ENCODE results near the gene COMMD7. TPM values are rescaled to one million over a fixed set of nuclear protein-coding genes. Genes with fewer than 3 reads are reported as not detected.
"Not testable (repeated sequence)": the region's sequence is repeated elsewhere in the genome, so short reads cannot be mapped to it uniquely, and the experiment has no call there.

COMMD7 gene
- polyA plus RNA-seq, 1 donor = 40.8 TPM

GRCh38 chr20:32728435-32728834 lies 14.8 kb downstream of the COMMD7 start:
- DNase-seq = not testable (repeated sequence)

- DNase-seq = no peak
Measured at GRCh38 chr20:32727683-32728082, 15.6 kb downstream of the COMMD7 start.

- no peak for DNase-seq
Measured at GRCh38 chr20:32718749-32719348, 24.4 kb downstream of the COMMD7 start.

- no peak for DNase-seq
Measured at GRCh38 chr20:32711346-32711745, 31.9 kb downstream of the COMMD7 start.

GRCh38 chr20:32709632-32710121 lies 33.6 kb downstream of the COMMD7 start:
- no peak for DNase-seq

- not testable (repeated sequence) for DNase-seq
Measured at GRCh38 chr20:32709029-32709631, 34.1 kb downstream of the COMMD7 start.

GRCh38 chr20:32707691-32708581 lies 35.3 kb downstream of the COMMD7 start:
- DNase-seq = no peak

- no peak for DNase-seq
Measured at GRCh38 chr20:32706486-32706885, 36.8 kb downstream of the COMMD7 start.

- no peak for DNase-seq
Measured at GRCh38 chr20:32702706-32703425, 40.4 kb downstream of the COMMD7 start.

- DNase-seq = no peak
Measured at GRCh38 chr20:32697608-32698007, 45.7 kb downstream of the COMMD7 start.

GRCh38 chr20:32695089-32695488 lies 48.2 kb downstream of the COMMD7 start:
- DNase-seq = no peak

GRCh38 chr20:32688966-32689365 lies 54.3 kb downstream of the COMMD7 start:
- not testable (repeated sequence) for DNase-seq

- DNase-seq = no peak
Measured at GRCh38 chr20:32687180-32687532, 56.1 kb downstream of the COMMD7 start.

GRCh38 chr20:32686530-32687179 lies 56.6 kb downstream of the COMMD7 start:
- no peak for DNase-seq

GRCh38 chr20:32685541-32686529 lies 57.4 kb downstream of the COMMD7 start:
- peak; percentile 79 for DNase-seq

GRCh38 chr20:32682508-32682987 lies 60.7 kb downstream of the COMMD7 start:
- no peak for DNase-seq

GRCh38 chr20:32681175-32682084 lies 61.8 kb downstream of the COMMD7 start:
- no peak for DNase-seq

- no peak for DNase-seq
Measured at GRCh38 chr20:32680544-32681174, 62.6 kb downstream of the COMMD7 start.

GRCh38 chr20:32678948-32679347 lies 64.3 kb downstream of the COMMD7 start:
- peak; percentile 15 for DNase-seq

Measured in hindlimb muscle (tissue), 1 donor.